IMR-90 (cell line): ENCODE results near the gene HLA-F. TPM values are rescaled to one million over a fixed set of nuclear protein-coding genes. Genes with fewer than 3 reads are reported as not detected.

Source experiments
- RAD21 ChIP-seq: IDR thresholded peaks from 2 replicates; pipeline ENCODE4 v1.6.1; 2012; ENCODE audit warnings: low read length, improper control_type of control experiment
- polyA plus RNA-seq, 3 experiments: library from polyadenylated mRNA; depleted of rRNA; stranded (reverse); fragments of >200 nt; gene quantifications; 2 replicates each; pipeline ENCODE4 v1.2.3, GENCODE V29; 2012; ENCODE audit warnings: low replicate concordance in 1 of 3
- total RNA-seq: library from RNA; depleted of rRNA; stranded (reverse); fragments of >200 nt; gene quantifications from 2 replicates; pipeline ENCODE4 v1.2.3, GENCODE V29; 2012
- TF ChIP-seq, protein P1 (sequence below): conservative IDR thresholded peaks from 2 replicates; pipeline ENCODE4 v1.5.1; 2012; ENCODE audit warnings: mild to moderate bottlenecking, low read depth, low read length, improper control_type of control experiment

Gene HLA-F
- total and polyA plus RNA-seq, 2 of the 4 experiments (the other 2 are of a cell fraction) = not detected

DNA sequence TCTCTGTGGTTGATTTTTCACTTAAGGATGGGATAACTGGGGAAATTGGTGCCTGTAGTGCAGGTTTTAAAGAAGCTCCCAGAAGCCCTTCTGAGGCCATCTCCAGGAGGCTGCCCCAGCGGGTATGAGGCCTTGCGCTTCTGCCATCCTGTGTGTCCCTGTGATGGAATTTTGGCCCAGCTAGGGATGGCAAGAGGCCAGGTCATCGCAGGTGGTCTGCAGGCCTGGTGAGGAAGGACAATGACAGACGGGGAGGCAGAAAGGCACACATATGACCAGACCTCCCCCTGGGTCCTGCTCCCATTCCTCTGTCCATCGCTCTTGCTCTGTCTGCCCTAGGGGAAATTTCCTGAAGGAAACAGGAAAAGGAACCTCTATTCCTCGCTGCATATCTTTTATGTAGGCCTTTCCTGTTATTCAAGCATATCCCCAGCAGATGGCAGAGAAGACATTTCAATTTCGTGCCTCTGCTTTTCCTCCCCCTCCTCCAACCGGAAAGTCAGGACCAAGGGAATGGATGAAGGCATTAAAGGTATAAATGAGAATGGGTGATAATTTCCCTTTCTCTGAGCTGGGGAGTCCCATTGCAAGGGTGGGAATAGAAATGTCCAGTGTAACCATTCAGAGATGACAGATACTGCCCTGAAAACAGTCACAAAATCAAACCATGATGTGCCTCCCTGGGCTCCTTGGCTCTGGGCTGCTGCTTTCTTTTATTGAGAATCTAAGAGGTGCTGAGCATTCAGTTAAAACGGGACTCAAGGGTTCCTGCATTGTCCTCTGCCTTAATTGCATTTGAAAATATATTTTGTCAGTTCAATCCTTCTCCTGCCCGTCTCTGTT is 17.6 kb upstream of the HLA-F start (continued):
- TF ChIP-seq, protein P1, sequence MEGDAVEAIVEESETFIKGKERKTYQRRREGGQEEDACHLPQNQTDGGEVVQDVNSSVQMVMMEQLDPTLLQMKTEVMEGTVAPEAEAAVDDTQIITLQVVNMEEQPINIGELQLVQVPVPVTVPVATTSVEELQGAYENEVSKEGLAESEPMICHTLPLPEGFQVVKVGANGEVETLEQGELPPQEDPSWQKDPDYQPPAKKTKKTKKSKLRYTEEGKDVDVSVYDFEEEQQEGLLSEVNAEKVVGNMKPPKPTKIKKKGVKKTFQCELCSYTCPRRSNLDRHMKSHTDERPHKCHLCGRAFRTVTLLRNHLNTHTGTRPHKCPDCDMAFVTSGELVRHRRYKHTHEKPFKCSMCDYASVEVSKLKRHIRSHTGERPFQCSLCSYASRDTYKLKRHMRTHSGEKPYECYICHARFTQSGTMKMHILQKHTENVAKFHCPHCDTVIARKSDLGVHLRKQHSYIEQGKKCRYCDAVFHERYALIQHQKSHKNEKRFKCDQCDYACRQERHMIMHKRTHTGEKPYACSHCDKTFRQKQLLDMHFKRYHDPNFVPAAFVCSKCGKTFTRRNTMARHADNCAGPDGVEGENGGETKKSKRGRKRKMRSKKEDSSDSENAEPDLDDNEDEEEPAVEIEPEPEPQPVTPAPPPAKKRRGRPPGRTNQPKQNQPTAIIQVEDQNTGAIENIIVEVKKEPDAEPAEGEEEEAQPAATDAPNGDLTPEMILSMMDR = peak; percentile 70
- TF ChIP-seq RAD21 = peak; percentile 74
